H1 (cell line): ENCODE measurements around the gene ARHGEF10L. TPM values are rescaled to one million over a fixed set of nuclear protein-coding genes. Genes with fewer than 3 reads are reported as not detected.

Experiments used
- ASH2L ChIP-seq: fragments of 200-600, 300-600 bp; sonication (generic); IDR thresholded peaks from one replicate; pipeline ENCODE4 v1.7.1; 2017; ENCODE audit warnings: low read length
- CBX5 ChIP-seq: fragments of 300-800, 300-1000 bp; sonication (generic); IDR thresholded peaks from 2 replicates; pipeline ENCODE4 v1.7.1; 2016; ENCODE audit warnings: antibody characterized with exemption, low read length, low read depth
- CHD2 ChIP-seq: IDR thresholded peaks from 2 replicates; pipeline ENCODE4 v1.6.1; 2012; ENCODE audit warnings: low read length, improper control_type of control experiment
- HDAC6 ChIP-seq: IDR thresholded peaks from one replicate; pipeline ENCODE4 v1.7.1; 2012; ENCODE audit warnings: low read depth, mild to moderate bottlenecking, inconsistent platforms, low read length, moderate library complexity
- SAP30 ChIP-seq: fragments of 300-600 bp; sonication (generic); IDR thresholded peaks from 2 replicates; pipeline ENCODE4 v1.7.1; 2012; ENCODE audit warnings: low read length, moderate library complexity, mild to moderate bottlenecking, inconsistent platforms; ENCODE audit not compliant: insufficient read depth, insufficient replicate concordance
- SP2 ChIP-seq: IDR thresholded peaks from 2 replicates; pipeline ENCODE4 v1.6.1; 2012; ENCODE audit warnings: mild to moderate bottlenecking, low read length, inconsistent platforms
- polyA plus RNA-seq, 7 experiments: library from polyadenylated mRNA; depleted of rRNA in 3 of 7; stranded (reverse) in 5 of 7; unstranded in 2 of 7; fragments of >200 nt in 5 of 7; fragments of 200-250 nt in 2 of 7; gene quantifications; 1 replicate in 5 of 7; 2 replicates in 1 of 7; 4 replicates in 1 of 7; pipeline versions ENCODE4 v1.2.1 to v1.2.3, GENCODE V29; 2011 to 2013; ENCODE audit warnings: missing spikeins in 2 of 7, mixed read lengths in 2 of 7
- total RNA-seq: library from RNA; stranded (reverse); fragmentation: NEBNext Ultra II Directional; extraction: Animal tissue kit (Norgen Biotek cat#: 25700); gene quantifications from 2 replicates; pipeline ENCODE4 v1.2.1, GENCODE V29; 2021

The ARHGEF10L gene
- total and polyA plus RNA-seq, 2 of the 8 experiments (the other 6 are each of a cell fraction or from before 2014, with no cell fraction given): 33.6 to 39.6 TPM

- TF ChIP-seq SAP30 (no peak), CBX5 (no peak), HDAC6 (no peak), SP2 (no peak), ASH2L (no peak), CHD2 (no peak)
- TF ChIP-seq, all 59 proteins: peak for 5
These were observed 26.2 kb downstream of the ARHGEF10L start (continued) for GRCh38 chr1:17565461-17566252.
